Dermis microvascular lymphatic vessel endothelial cell (primary cell): ENCODE data around the gene ELL2. TPM values are rescaled to one million over a fixed set of nuclear protein-coding genes. Genes with fewer than 3 reads are reported as not detected.

Experiments
- DNase-seq, 2 donors: peaks; one replicate each; pipeline versions ENCODE4 v3.0.0 to v3.0.0-alpha.2; 2010; ENCODE audit warnings: low read depth in 2 of 2
- total RNA-seq: library from RNA; depleted of rRNA; stranded (reverse); fragments of >200 nt; gene quantifications from 2 replicates; pipeline ENCODE4 v1.2.1, GENCODE V29; 2014

Gene ELL2
- total RNA-seq, 1 donor from 2014 or later, result 8.0 TPM

GRCh38 chr5:95983509-95983908 lies 21.9 kb upstream of the ELL2 start:
- no peak for DNase-seq

- DNase-seq, result no peak
Measured at GRCh38 chr5:95983080-95983479, 21.4 kb upstream of the ELL2 start.

GRCh38 chr5:95976606-95977005 lies 15.0 kb upstream of the ELL2 start:
- no peak for DNase-seq

DNA sequence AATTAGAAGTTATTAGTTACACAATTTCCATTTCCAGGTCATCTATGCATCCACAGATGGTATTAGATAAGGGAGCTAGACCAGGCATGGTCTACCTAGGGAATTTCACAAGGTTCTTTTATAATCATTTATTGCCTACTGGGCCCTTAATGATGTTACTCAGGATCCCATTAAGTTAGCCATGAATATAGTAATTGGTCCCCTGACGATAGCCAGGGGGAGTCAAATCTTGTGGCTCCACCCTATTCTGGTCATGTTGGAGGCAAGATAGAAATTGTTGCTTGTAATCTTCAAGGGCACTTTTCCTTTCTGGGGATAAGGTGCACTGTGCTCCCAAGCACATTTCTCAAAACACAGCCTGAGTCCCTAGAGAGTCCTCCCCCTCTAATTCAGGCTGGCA lies 14.1 kb upstream of the ELL2 start:
- DNase-seq, result no peak

DNA sequence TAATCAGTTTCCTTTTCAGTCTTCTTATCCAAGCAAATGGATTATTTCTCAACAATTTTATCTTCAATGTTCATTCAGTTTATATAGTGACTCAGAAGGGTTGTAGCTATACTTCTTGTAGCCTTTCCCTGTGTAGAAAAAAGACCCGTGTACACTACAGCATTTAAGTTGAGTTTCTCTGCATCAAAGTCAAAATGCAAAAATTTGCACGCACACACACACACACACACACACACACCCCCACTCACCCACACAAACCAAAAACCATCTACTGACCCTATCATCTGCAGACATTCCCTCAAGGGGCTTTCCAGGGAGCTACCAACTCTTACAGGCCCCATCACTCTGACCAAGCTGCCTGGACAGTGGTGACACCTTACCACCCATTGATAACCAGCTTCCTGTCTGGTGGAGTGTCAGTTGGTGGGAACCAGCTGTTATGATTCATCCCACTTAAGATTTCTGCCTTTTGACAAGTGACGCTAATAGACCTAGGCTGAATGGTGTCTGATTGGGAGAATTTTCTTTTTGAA lies 12.2 kb upstream of the ELL2 start:
- peak in 1 of 2 donors; percentile 20 for DNase-seq

GRCh38 chr5:95972196-95972595 lies 10.5 kb upstream of the ELL2 start:
- no peak for DNase-seq

GRCh38 chr5:95970359-95970704 lies 8.7 kb upstream of the ELL2 start:
- no peak for DNase-seq

- no peak for DNase-seq
Measured at GRCh38 chr5:95969651-95970358, 8.2 kb upstream of the ELL2 start.

DNA sequence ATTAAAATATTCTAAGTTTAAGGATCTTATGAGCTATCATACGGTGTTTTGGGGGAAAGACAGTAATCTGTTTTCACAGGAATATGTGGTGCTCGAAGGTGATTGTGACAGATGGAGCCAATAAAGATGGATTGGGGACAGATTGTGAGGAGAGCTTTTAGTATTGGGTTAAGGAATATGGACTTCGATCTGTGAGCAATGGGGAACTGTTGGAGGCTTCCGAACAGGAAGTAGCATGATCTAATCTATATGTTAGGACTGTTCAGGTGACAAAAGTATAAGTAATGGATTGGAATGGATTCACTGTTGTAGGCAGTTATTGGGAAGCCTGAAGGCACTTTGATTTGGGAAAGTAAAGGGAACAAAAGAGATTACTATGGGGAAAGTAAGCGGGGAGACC lies 7.4 kb upstream of the ELL2 start:
- DNase-seq, result no peak

- DNase-seq, result no peak
Measured at GRCh38 chr5:95967236-95967635, 5.6 kb upstream of the ELL2 start.

DNA sequence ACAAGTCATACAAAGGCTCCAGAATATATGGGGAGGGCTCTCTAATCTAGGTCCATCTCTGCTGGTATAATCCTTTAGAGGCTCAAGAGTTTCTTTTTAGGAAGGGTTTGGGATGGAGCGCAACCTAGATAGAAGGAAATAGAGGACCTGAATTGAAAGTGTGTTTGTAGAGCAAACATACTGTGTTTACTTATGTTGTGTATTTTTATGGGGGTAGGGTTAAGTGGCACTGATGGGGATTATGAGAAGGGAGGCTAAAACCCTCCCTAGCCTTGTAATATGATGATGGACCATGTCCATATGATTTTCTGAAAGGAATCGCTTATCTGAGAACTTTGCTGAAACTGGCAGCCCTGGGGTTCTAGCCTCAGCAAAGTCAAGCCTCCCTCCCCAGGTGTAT lies 4.4 kb upstream of the ELL2 start:
- DNase-seq, result no peak

DNA sequence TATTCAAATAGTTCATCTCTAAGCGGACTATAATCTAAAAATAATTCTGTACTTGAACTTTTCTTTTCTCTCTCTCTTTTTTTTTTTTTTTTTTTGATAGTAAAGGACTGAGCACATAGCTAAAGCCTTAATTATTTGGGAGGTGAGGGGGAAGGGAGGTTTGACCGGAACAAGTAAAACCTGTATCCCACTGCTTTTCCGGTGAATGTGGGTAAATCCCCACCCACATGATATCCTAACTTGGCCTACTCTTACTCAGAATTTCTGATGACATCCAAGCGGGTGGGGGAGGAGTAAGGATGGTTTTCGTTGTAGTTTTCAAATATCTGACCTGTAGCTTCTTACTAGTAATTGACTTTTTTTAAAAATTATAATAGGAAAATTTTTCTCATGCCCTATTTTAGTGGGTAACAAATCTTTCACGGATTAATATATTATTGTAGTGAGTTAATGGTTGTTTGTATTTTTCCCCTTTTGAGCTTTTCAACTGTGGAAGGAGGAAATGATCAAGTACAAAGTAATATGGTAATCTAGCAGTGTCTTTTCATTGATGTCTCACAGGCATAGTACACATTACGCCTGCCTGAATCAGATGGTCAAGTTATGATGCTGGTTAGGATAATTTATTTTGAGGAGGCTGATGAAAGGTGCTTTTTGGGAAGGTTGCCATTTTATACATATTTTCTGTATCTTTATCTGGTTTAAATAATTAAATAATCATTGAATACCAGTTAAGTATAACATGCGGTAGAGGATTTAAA lies 2.2 kb upstream of the ELL2 start:
- DNase-seq, result no peak

- peak in 1 of 2 donors; percentile 6 for DNase-seq
Measured at GRCh38 chr5:95962785-95963184, 1.1 kb upstream of the ELL2 start.

- DNase-seq, result no peak
Measured at GRCh38 chr5:95962475-95962773, 773 bp upstream of the ELL2 start.

GRCh38 chr5:95960667-95961616 lies 709 bp downstream of the ELL2 start:
- DNase-seq, result peak; percentile 54 to 88

DNA sequence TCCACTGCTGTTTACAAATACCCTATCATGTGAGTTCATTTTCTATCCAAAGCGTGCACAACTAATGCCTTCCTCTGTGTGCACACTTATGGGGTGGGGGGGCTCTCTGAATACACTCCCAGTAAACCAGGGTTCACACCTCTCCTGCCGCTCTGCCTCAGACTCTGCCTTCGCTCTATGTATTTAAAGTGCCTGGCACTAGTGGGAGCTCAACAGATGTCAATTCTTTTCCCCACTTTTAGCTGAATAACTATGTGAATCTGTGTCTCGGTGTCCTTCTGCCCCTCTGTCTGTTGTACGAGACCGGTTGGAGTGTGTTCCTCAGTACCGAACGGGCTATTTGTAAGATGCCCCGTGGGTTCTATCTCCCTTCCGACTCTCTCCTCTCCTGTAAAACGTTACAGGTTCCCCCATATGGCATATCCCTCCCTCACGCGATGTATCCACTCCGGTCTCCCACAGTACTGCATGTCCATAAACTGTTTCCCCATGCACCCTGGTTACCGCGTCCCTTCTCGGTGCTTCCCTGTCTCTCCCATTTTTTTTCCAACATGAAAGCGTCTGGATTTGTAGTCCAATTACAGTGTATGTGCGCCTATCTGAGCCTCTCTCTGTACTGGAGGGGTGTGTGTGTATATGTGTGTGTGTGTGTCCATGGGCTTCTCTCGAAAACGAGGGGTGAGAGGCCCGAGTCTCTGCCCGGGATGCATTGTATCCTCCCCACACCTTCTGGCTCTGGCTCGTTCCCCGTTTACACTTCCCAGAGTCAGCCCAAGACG lies 1.6 kb downstream of the ELL2 start:
- DNase-seq, result peak; percentile 22 to 61

GRCh38 chr5:95959051-95959887 lies 2.4 kb downstream of the ELL2 start:
- DNase-seq, result no peak

GRCh38 chr5:95958310-95959014 lies 3.2 kb downstream of the ELL2 start:
- no peak for DNase-seq

GRCh38 chr5:95957561-95958203 lies 4.0 kb downstream of the ELL2 start:
- DNase-seq, result no peak
